Epithelial cell of prostate (primary cell): Measurements from ENCODE around the gene IL10.
"Not testable (repeated sequence)": the region's sequence is repeated elsewhere in the genome, so short reads cannot be mapped to it uniquely, and the experiment has no call there.

Experiments used
- DNase-seq: peaks from one replicate; pipeline ENCODE4 v3.0.0-alpha.2; 2011; ENCODE audit warnings: low read depth, low spot score
- H3K27ac ChIP-seq: fragments of 450-650 bp; 2 replicates; pipeline ENCODE4 v1.5.1; 2017; ENCODE audit warnings: mild to moderate bottlenecking

IL10 gene

GRCh38 chr1:206768472-206769303 is 3.6 kb downstream of the IL10 start:
- DNase-seq = no peak
- H3K27ac ChIP-seq = no peak overlapping the region

GRCh38 chr1:206766251-206766856 is 5.9 kb downstream of the IL10 start:
- no peak for DNase-seq
- H3K27ac ChIP-seq = no peak overlapping the region

GRCh38 chr1:206765771-206766170 is 6.5 kb downstream of the IL10 start:
- H3K27ac ChIP-seq, DNase-seq: not testable (repeated sequence)

GRCh38 chr1:206762741-206763364 is 9.4 kb downstream of the IL10 start:
- not testable (repeated sequence) for H3K27ac ChIP-seq, DNase-seq

GRCh38 chr1:206761159-206761768 is 11.0 kb downstream of the IL10 start:
- no peak for DNase-seq
- H3K27ac ChIP-seq = no peak overlapping the region

- no peak overlapping the region for H3K27ac ChIP-seq
- DNase-seq = no peak
Measured at GRCh38 chr1:206760590-206760989, 11.7 kb downstream of the IL10 start.

GRCh38 chr1:206757524-206758266 is 14.6 kb downstream of the IL10 start:
- H3K27ac ChIP-seq = peak overlapping the region; percentile 12
- no peak for DNase-seq

GRCh38 chr1:206754011-206754410 is 18.3 kb downstream of the IL10 start:
- no peak overlapping the region for H3K27ac ChIP-seq
- DNase-seq = no peak

- no peak overlapping the region for H3K27ac ChIP-seq
- DNase-seq = no peak
Measured at GRCh38 chr1:206753141-206753540, 19.2 kb downstream of the IL10 start.

- no peak overlapping the region for H3K27ac ChIP-seq
- no peak for DNase-seq
Measured at GRCh38 chr1:206752481-206752880, 19.8 kb downstream of the IL10 start.

- no peak for DNase-seq
- no peak overlapping the region for H3K27ac ChIP-seq
Measured at GRCh38 chr1:206751891-206752290, 20.4 kb downstream of the IL10 start.

- DNase-seq = no peak
- no peak overlapping the region for H3K27ac ChIP-seq
Measured at GRCh38 chr1:206748348-206749030, 23.8 kb downstream of the IL10 start.

GRCh38 chr1:206745301-206745700 is 27.0 kb downstream of the IL10 start:
- no peak overlapping the region for H3K27ac ChIP-seq
- no peak for DNase-seq

GRCh38 chr1:206744683-206745082 is 27.6 kb downstream of the IL10 start:
- no peak for DNase-seq
- H3K27ac ChIP-seq = no peak overlapping the region

- no peak overlapping the region for H3K27ac ChIP-seq
- no peak for DNase-seq
Measured at GRCh38 chr1:206742719-206743383, 29.4 kb downstream of the IL10 start.

GRCh38 chr1:206741142-206741701 is 31.1 kb downstream of the IL10 start:
- no peak overlapping the region for H3K27ac ChIP-seq
- no peak for DNase-seq

- no peak overlapping the region for H3K27ac ChIP-seq
- DNase-seq = no peak
Measured at GRCh38 chr1:206739411-206740076, 32.8 kb downstream of the IL10 start.
